ENCODE measurements around the gene KLF3.

KLF3 gene

GRCh38 chr4:38694330-38694729 lies 30.3 kb downstream of the KLF3 start:
- peaks cover 3% of the 10 kb centered on the region; the same call in 1 of the 2 replicates for H3K79me2 ChIP-seq (ENCODE audit: low read length)
- H3K36me3 ChIP-seq (replicated peaks; ENCODE audit: insufficient read depth, low read length): peaks cover 27% of the 10 kb centered on the region
- no peaks in the 10 kb centered on the region for H3F3A ChIP-seq (ENCODE audit: insufficient read depth, low read length)
- H3K4me3 ChIP-seq (ENCODE audit: low read length): no peak overlapping the region
- TF ChIP-seq EZH2phosphoT487 (IDR thresholded peaks at IDR 0.05; ENCODE audit: low read length) (no peak), EZH2 (optimal IDR thresholded peaks at IDR 0.05; ENCODE audit: low read depth, low read length) (no peak)
- TF ChIP-seq, protein P1, sequence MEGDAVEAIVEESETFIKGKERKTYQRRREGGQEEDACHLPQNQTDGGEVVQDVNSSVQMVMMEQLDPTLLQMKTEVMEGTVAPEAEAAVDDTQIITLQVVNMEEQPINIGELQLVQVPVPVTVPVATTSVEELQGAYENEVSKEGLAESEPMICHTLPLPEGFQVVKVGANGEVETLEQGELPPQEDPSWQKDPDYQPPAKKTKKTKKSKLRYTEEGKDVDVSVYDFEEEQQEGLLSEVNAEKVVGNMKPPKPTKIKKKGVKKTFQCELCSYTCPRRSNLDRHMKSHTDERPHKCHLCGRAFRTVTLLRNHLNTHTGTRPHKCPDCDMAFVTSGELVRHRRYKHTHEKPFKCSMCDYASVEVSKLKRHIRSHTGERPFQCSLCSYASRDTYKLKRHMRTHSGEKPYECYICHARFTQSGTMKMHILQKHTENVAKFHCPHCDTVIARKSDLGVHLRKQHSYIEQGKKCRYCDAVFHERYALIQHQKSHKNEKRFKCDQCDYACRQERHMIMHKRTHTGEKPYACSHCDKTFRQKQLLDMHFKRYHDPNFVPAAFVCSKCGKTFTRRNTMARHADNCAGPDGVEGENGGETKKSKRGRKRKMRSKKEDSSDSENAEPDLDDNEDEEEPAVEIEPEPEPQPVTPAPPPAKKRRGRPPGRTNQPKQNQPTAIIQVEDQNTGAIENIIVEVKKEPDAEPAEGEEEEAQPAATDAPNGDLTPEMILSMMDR (IDR thresholded peaks at IDR 0.05; ENCODE audit: low read length): no peak
- no peaks in the 10 kb centered on the region for H3K27me3 ChIP-seq (replicated peaks; ENCODE audit: insufficient read depth, low read length)
- no peaks in the 10 kb centered on the region for H3K9me2 ChIP-seq (replicated peaks; ENCODE audit: insufficient read depth, low read length)
- H2AFZ ChIP-seq (ENCODE audit: low read length): no peak overlapping the region
- H3K27ac ChIP-seq (ENCODE audit: low read length): no peak overlapping the region
- H3K4me2 ChIP-seq (ENCODE audit: low read depth, low read length): no peak overlapping the region
- no peak for DNase-seq
- no peaks in the 10 kb centered on the region for H4K20me1 ChIP-seq (ENCODE audit: insufficient read depth, low read length)
- H3K9ac ChIP-seq (ENCODE audit: low read length): no peak overlapping the region
- no peaks in the 10 kb centered on the region for H3K9me3 ChIP-seq (replicated peaks; ENCODE audit: insufficient read depth, low read length)
- H3K4me1 ChIP-seq (ENCODE audit: low read length): no peaks in the 10 kb centered on the region

DNA sequence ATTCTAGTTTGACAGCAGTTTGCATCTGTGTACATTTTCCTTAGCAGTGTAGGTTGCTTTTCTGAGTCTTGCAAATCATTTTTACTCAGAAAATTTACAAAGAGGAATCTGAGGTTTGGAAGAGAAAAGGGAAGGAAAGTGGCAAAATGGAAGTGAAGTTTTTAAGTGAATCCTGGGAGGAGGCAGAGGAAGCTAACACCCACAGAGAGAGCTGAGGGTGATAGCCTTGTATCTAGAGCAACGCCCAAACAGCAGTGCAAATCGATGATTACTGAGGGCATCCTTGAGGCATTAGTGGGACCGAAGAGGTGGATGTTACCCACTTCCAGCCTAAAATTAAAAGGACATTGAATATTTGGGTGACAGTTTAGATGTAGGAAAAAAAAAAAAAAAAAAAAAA lies 31.8 kb downstream of the KLF3 start:
- H3F3A ChIP-seq (ENCODE audit: insufficient read depth, low read length): no peaks in the 10 kb centered on the region

GRCh38 chr4:38696697-38697096 lies 32.7 kb downstream of the KLF3 start:
- Histone ChIP-seq H2AFZ (ENCODE audit: low read length) (no peak overlapping the region), H3K27me3 (replicated peaks; ENCODE audit: insufficient read depth, low read length) (no peaks in the 10 kb centered on the region), H3K36me3 (replicated peaks; ENCODE audit: insufficient read depth, low read length) (peaks cover 15% of the 10 kb centered on the region), H3K27ac (ENCODE audit: low read length) (no peak overlapping the region), H3K9me2 (replicated peaks; ENCODE audit: insufficient read depth, low read length) (no peaks in the 10 kb centered on the region), H3K4me2 (ENCODE audit: low read depth, low read length) (no peak overlapping the region), H3K9ac (ENCODE audit: low read length) (no peak overlapping the region), H3K4me1 (ENCODE audit: low read length) (no peaks in the 10 kb centered on the region), H3K9me3 (replicated peaks; ENCODE audit: insufficient read depth, low read length) (no peaks in the 10 kb centered on the region), H3F3A (ENCODE audit: insufficient read depth, low read length) (no peaks in the 10 kb centered on the region), H3K4me3 (ENCODE audit: low read length) (no peak overlapping the region), H3K79me2 (ENCODE audit: low read length) (no peaks in the 10 kb centered on the region), H4K20me1 (ENCODE audit: insufficient read depth, low read length) (no peaks in the 10 kb centered on the region)
- TF ChIP-seq EZH2 (optimal IDR thresholded peaks at IDR 0.05; ENCODE audit: low read depth, low read length): no peak
- no peak for TF ChIP-seq EZH2phosphoT487 (IDR thresholded peaks at IDR 0.05; ENCODE audit: low read length)
- no peak for DNase-seq

More for the DNA sequence above, 31.8 kb downstream of the KLF3 start:
- H3K4me2 ChIP-seq (ENCODE audit: low read depth, low read length): no peak overlapping the region
- no peaks in the 10 kb centered on the region for H4K20me1 ChIP-seq (ENCODE audit: insufficient read depth, low read length)
- no peak overlapping the region for H2AFZ ChIP-seq (ENCODE audit: low read length)
- TF ChIP-seq, protein P1 (IDR thresholded peaks at IDR 0.05; ENCODE audit: low read length): no peak
- TF ChIP-seq EZH2phosphoT487 (IDR thresholded peaks at IDR 0.05; ENCODE audit: low read length) (no peak), EZH2 (optimal IDR thresholded peaks at IDR 0.05; ENCODE audit: low read depth, low read length) (no peak)
- H3K27ac ChIP-seq (ENCODE audit: low read length): no peak overlapping the region
- H3K27me3 ChIP-seq (replicated peaks; ENCODE audit: insufficient read depth, low read length): no peaks in the 10 kb centered on the region
- H3K9me3 ChIP-seq (replicated peaks; ENCODE audit: insufficient read depth, low read length): no peaks in the 10 kb centered on the region
- no peak for DNase-seq
- no peak overlapping the region for H3K4me3 ChIP-seq (ENCODE audit: low read length)
- no peaks in the 10 kb centered on the region for H3K4me1 ChIP-seq (ENCODE audit: low read length)
- no peak overlapping the region for H3K9ac ChIP-seq (ENCODE audit: low read length)
- no peaks in the 10 kb centered on the region for H3K9me2 ChIP-seq (replicated peaks; ENCODE audit: insufficient read depth, low read length)
- H3K36me3 ChIP-seq (replicated peaks; ENCODE audit: insufficient read depth, low read length): peaks cover 21% of the 10 kb centered on the region
- peaks cover 3% of the 10 kb centered on the region; the same call in 1 of the 2 replicates for H3K79me2 ChIP-seq (ENCODE audit: low read length)

DNA sequence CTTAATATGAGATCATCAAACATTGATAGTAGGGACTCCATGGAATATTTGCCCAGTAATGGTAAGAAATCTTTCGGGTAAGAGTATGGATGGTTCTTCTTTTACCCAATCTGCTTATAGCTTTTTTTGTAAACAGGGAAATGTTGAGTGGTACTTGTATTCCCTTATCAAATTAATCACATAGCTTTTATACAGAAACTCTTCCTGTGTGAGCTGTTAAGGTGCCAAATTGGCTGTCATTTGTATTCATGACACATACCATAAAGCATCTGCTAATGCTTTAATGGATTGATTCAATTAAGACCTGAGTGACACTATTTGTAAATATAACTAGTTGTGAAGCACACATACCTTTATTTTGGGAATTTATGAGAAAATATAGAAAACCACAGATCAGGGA lies 34.2 kb downstream of the KLF3 start:
- H3F3A ChIP-seq (ENCODE audit: insufficient read depth, low read length): no peaks in the 10 kb centered on the region
- no peak for TF ChIP-seq EZH2 (optimal IDR thresholded peaks at IDR 0.05; ENCODE audit: low read depth, low read length)
- H3K27ac ChIP-seq (ENCODE audit: low read length): no peak overlapping the region
- H3K9ac ChIP-seq (ENCODE audit: low read length): no peak overlapping the region
- no peak for DNase-seq
- H3K4me2 ChIP-seq (ENCODE audit: low read depth, low read length): no peak overlapping the region
- no peaks in the 10 kb centered on the region for H3K79me2 ChIP-seq (ENCODE audit: low read length)
- no peaks in the 10 kb centered on the region for H3K27me3 ChIP-seq (replicated peaks; ENCODE audit: insufficient read depth, low read length)
- peaks cover 15% of the 10 kb centered on the region for H3K36me3 ChIP-seq (replicated peaks; ENCODE audit: insufficient read depth, low read length)
- H3K9me3 ChIP-seq (replicated peaks; ENCODE audit: insufficient read depth, low read length): no peaks in the 10 kb centered on the region
- H3K4me1 ChIP-seq (ENCODE audit: low read length): no peaks in the 10 kb centered on the region
- H3K9me2 ChIP-seq (replicated peaks; ENCODE audit: insufficient read depth, low read length): no peaks in the 10 kb centered on the region
- no peaks in the 10 kb centered on the region for H4K20me1 ChIP-seq (ENCODE audit: insufficient read depth, low read length)
- H3K4me3 ChIP-seq (ENCODE audit: low read length): no peak overlapping the region
- no peak overlapping the region for H2AFZ ChIP-seq (ENCODE audit: low read length)
